NCI-H1436 (cell line): ENCODE data around the gene PSPH.
"Not testable (repeated sequence)": the region's sequence is repeated elsewhere in the genome, so short reads cannot be mapped to it uniquely, and the experiment has no call there.

Experiments used
- DNase-seq: peaks from one replicate; lab custom pipeline; 2025; lab: John Stamatoyannopoulos, UW

PSPH gene

GRCh38 chr7:56051339-56052191 is at the start of gene PSPH, which contains the start of gene CCT6A:
TSS of gene PSPH (minus strand) at chr7:56051444. CDS start at chr7:56021212, 30,232 bp downstream.
TSS of gene CCT6A (plus strand) at chr7:56051765. CDS start at chr7:56051849, 84 bp downstream.
- DNase-seq: peak; percentile 96

- no peak for DNase-seq
Observed at GRCh38 chr7:56099653-56100052, 48.4 kb upstream of the PSPH start.

DNA sequence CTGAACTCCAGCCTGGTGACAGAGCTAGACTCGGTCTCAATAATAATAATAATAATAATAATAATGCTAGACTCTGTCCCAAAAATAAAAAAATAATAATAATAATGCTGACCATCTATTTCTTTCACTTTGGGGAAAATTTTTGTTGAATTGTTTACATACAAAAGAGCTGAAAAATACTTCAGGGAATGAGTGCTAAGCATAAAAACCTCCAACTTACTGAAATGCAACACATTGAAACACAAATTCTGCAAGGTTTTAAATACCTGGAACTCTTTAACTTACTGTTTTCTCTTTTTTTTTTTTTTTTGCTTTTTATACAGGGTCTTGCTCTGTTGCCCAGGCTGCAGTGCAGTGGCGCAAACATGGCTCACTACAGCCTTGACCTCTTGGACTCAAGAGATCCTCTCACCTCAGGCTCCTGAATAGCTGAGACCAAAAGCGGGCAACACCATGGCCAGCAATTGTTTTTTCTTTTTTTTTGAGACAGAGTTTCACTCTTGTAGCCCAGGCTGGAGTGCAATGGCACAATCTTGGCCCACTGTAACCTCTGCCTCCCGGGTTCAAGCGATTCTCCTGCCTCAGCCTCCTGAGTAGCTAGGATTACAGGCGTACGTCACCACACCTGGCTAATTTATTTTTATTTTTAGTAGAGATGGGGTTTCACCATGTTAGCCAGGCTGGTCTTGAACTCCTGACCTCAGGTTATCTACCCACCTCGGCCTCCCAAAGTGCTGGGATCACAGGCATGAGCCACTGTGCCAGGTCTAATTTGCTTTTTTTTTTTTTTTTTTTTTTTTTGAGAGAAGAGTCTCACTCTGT is 47.2 kb upstream of the PSPH start:
- not testable (repeated sequence) for DNase-seq

- no peak for DNase-seq
Observed at GRCh38 chr7:56097700-56098099, 46.5 kb upstream of the PSPH start.

GRCh38 chr7:56092789-56093531 is 41.7 kb upstream of the PSPH start, which contains the start of gene PHKG1:
TSS of gene PHKG1 (minus strand) at chr7:56092952. CDS start at chr7:56088941, 4,011 bp downstream.
- no peak for DNase-seq

- DNase-seq: not testable (repeated sequence)
Observed at GRCh38 chr7:56092388-56092787, 41.1 kb upstream of the PSPH start.

DNA sequence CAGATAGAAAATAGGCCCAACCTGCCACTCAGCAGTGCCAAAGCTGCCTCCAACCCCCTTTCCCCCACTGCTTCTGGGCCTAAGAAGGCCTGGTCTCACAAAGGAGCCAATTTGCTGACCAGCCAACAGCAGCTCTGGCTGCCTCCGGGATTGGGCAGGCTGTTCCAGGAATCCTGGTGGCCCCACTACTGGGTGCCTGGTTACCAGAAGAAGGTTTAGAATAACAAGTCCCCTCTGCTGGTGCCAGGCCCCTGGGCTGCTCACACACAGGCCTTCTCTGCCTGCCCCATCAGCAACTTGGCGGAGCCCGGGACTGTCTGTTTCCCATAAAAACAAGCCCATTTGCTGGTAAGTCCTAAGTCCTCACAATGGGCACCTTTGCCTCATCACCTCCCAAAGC is 40.3 kb upstream of the PSPH start:
- no peak for DNase-seq

- DNase-seq: no peak
Observed at GRCh38 chr7:56087445-56087844, 36.2 kb upstream of the PSPH start.

DNA sequence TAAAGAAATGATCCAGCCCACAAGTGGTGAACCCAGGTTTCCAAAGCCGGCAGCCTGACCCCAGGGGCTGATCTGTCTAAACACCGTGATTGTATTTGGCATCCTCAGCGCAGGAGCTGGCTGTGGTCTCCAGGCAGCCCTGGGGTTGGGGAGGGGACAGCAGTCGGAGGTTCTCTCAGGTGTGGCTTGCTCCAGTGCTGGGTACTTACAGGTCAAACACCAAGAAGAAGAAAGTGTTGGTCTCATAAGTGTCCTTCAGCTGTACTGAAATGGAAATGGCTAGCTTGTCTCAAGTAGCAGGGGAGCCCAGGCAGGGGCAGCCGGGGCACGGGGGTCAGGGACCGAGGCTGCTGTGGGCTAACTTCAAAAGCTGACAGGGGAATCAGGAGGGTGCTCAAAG is 35.5 kb upstream of the PSPH start:
- no peak for DNase-seq

GRCh38 chr7:56083150-56083785 is 32.0 kb upstream of the PSPH start:
- DNase-seq: peak; percentile 21

- DNase-seq: no peak
Observed at GRCh38 chr7:56081626-56082340, 30.5 kb upstream of the PSPH start.

DNA sequence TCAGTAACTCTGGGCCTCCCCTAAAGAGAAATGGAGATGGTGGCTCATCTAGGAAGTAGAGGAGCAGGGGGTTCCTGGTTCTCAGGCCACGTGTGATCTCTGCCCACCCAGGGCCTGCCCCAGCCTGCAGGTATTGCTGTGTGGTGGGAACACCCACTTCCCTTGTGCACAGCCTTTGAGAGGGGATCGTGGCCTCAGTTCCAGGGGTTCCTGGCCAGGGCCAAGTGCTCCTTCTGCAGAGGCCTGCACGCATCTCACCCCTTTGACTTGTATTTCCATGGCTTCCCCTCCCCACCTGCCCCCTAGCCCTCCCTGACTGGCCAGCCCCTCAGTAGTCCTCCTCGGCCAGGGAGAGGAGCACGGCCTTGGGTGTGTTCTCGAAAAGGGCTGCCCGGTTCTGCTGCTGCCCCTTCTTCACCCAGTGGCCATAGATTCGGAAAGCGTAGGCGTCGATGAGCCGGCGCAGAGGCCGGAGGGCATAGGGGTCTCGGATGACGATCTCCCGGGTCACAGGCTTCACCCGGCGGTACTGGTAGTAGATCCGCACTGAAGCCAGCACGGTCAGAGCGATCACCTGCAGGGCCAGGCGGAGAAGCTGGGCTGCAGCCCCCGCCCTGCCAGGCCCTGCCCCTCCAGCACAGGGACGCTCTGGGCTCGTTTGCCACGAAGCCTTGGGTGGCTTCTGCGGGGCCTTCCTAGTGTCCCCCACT is 29.6 kb upstream of the PSPH start:
- not testable (repeated sequence) for DNase-seq

- peak; percentile 19 for DNase-seq
Observed at GRCh38 chr7:56079450-56080185, 28.4 kb upstream of the PSPH start.

DNA sequence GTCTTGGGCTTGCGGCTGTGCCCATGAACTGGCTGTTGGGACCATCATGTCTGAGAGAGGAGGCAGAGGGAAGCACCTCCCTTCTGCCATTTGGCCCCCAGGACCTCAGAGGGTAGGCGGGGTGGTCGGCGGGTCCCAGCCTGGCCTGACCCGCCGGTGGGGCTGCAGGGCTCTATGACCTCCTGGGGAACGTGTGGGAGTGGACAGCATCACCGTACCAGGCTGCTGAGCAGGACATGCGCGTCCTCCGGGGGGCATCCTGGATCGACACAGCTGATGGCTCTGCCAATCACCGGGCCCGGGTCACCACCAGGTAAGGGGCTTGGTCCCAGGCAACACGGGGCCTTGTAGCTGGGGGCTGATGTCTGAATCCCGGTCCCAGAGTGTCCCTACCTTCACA is 27.0 kb upstream of the PSPH start:
- no peak for DNase-seq

- DNase-seq: no peak
Observed at GRCh38 chr7:56077681-56078080, 26.4 kb upstream of the PSPH start.

- peak; percentile 46 for DNase-seq
Observed at GRCh38 chr7:56074371-56074791, 23.1 kb upstream of the PSPH start.

GRCh38 chr7:56066376-56066775 is 15.1 kb upstream of the PSPH start:
- not testable (repeated sequence) for DNase-seq

- DNase-seq: peak; percentile 83
Observed at GRCh38 chr7:56063882-56064625, 12.8 kb upstream of the PSPH start, which contains the start of gene SUMF2. TSS of gene SUMF2 (plus strand) at chr7:56064286. CDS start at chr7:56064312, 26 bp downstream.

DNA sequence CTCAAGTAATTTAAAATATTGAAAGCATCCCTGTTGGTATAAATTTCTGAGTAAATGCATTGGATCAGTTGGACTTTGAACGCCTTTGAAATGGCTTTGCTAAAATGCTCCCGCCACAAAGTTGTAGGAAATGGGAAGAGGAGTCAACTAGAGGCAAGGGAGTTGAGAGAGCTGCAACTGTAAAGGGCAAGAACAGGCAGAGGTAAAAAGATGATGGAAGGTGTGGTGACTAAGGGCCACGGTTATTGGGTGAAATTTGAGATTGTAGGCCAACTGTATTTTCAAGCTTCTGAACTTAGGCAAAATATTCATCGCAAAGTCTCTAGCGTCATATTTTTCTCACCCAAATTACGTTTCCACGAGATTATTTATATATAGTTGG is 12.2 kb upstream of the PSPH start:
- no peak for DNase-seq
